CD4-positive, alpha-beta T cell treated with Interleukin-4 for 4 hours (primary cell): Measurements from ENCODE around the gene NFASC.

Experiments used
- DNase-seq: peaks from one replicate; pipeline ENCODE4 v3.0.0-alpha.2; 2020

Gene NFASC

DNA sequence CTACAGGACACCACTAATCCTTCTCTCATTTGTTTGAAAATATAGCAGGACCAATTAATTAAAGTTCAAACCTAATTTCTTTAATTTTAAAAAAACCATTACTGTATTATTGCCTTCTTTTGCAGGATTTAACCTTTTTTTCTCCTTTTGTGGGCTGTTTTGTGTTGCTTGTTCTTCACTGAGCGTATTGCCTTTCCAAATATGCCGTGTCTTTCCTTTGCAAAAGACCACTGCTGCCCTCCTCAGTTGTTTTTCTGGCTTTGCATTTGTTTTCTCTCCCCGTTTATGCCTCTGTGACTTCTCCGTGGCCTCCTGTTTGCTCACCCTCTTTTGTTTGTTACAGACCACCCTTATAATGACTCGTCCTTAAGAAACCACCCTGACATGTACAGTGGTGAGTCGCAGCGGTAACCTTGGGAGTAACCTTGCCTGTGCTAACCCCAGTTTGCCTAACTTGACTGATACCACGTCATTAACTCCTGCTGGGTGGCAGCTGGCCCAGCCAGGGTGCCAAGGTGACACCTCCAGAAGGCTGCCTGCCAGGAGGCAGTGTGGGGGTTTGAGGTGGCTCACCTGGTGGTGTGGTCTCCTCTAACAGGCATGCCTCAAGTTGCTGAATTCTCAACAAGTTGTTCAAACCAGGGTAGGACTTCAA is 91.2 kb downstream of the NFASC start:
- DNase-seq, result no peak

- DNase-seq, result no peak
Measured at GRCh38 chr1:204962742-204963632, 92.3 kb downstream of the NFASC start.

- no peak for DNase-seq
Measured at GRCh38 chr1:204967451-204967850, 96.8 kb downstream of the NFASC start.

DNA sequence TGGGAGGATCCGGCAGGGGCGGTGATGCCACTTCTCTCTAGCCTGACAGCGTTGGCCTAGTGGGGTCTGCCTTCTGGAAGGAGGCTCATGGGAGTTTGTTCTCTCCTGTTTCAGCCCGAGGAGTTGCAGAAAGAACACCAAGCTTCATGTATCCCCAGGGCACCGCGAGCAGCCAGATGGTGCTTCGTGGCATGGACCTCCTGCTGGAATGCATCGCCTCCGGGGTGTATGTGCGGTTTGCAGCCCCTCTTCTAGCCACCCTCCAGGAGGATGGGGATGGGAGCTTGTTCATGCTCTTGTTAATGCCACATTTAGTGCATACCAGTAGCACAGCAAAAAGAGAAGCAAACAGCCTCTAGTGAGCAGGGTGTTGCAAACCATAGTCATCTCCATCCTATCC is 97.5 kb downstream of the NFASC start:
- no peak for DNase-seq

DNA sequence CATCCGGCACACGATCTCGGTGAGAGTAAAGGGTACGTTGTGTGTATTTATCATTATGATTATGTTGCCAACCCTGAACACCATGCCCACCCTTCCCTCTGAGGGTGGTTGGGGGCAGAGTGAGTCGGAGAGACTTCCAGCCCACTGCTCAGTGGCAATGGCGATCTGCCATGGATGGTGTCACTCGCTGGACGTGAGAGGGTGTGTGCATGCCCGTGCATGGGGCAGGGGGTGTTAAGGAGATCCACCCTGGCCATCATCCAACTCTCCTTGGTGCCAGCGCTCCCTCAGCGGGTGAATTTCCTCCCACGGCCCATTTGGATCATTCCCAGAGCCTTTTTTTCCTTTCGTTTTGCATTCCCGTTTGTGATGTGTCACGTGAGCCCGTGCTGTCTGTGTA is 98.3 kb downstream of the NFASC start:
- no peak for DNase-seq

DNA sequence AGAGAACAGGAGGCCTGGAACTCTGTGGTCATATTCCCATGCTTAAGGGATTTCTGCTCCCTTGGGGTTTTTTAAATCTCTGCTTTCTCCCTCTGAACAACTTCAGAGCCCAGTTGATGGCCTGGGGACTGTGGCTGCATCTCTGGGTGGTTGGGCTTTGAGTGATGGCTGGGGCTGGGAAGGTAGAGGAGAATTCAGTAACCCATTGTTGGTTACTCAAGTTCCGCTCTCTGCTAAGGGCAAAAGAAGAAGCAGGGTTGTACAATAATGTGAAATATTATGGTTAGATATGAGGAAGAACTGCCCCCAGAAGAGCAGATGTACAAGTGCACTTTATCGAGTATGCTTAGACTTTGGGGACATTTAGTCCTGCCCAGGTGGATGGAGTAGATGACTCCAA is 100.3 kb downstream of the NFASC start:
- no peak for DNase-seq

- DNase-seq, result no peak
Measured at GRCh38 chr1:204971517-204972336, 101.1 kb downstream of the NFASC start.

- no peak for DNase-seq
Measured at GRCh38 chr1:204972426-204972825, 101.8 kb downstream of the NFASC start.

- DNase-seq, result no peak
Measured at GRCh38 chr1:204973449-204973848, 102.8 kb downstream of the NFASC start.

GRCh38 chr1:204974327-204974726 is 103.7 kb downstream of the NFASC start:
- DNase-seq, result no peak

DNA sequence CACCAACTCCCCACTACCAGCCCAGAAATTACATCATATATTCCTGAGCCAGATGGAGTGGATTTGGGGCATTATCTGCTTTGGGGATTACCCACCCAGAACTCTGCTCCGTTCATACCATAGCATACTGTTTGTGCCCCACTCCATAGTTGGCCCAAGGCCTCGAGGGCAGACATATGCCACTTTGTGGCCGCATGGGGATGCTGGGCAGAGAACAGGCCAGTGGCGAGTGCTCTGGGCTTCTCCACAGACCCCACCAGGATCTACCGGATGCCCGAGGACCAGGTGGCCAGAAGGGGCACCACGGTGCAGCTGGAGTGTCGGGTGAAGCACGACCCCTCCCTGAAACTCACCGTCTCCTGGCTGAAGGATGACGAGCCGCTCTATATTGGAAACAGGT is 104.4 kb downstream of the NFASC start:
- DNase-seq, result no peak

DNA sequence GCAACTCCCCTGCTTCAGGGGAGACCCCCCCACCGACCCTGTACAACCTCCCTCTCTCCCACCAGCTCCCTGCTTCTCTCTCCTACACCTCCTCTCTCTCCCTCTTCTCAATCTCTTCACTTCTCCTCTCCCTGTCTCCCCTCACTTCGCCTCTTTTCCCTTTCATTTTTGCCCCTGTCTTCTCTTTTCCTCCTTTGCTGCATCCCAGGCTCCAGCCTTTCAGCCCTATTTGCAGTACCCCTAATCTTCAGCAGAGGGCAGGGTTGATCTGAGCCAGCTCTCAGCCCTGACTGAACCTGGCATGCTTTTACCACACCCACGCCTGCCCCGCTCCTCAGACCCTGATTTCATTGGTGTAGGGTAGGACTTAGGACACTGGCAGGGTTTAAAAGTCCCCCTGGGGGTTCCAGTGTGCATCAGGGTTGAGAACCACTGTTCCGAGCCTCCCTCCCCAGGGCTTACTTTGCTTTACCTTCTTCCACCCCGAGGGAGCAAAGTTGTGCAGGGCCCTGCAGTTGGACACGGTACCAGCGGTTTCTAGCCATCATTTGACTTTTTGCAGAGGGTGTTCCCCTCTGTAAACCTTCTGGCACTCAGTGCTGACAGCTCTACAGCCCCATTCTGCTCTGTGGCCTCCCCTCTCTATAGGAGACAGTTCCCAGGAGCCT is 105.0 kb downstream of the NFASC start:
- peak; percentile 23 for DNase-seq

DNA sequence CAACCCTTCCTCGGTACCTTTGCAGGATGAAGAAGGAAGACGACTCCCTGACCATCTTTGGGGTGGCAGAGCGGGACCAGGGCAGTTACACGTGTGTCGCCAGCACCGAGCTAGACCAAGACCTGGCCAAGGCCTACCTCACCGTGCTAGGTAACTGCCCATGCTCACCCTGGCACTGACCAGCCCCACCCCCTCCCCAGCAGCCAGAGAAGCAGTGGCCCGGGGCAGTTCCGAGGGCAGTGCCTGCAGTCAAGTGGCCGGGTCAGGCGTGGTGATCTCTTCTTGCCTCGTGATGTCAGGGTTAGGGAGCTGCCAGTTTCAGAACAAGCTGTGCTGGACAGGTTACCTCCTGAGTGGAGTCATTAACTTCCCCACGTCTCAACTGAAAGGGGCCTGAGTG is 106.0 kb downstream of the NFASC start:
- no peak for DNase-seq

DNA sequence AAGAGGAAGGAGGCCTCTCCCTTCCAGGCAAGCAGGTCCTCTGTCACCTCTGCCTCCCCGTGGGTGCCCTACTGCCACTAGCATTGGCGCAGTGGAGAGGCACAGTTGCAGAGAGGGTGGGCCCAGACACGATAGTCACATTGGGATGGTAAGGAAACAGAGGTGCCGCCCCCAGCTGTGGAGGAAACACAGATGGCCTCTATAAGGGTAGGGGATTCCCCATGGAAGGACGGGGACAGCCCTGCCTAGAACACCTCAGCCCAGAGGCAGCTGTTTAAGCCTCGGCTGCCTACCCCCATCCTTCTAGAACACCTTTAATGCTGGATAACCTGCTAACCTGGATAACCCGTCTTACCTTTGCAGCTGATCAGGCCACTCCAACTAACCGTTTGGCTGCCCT is 106.7 kb downstream of the NFASC start:
- DNase-seq, result no peak

GRCh38 chr1:204978782-204979181 is 108.1 kb downstream of the NFASC start:
- DNase-seq, result no peak

- no peak for DNase-seq
Measured at GRCh38 chr1:204979306-204979705, 108.6 kb downstream of the NFASC start.

DNA sequence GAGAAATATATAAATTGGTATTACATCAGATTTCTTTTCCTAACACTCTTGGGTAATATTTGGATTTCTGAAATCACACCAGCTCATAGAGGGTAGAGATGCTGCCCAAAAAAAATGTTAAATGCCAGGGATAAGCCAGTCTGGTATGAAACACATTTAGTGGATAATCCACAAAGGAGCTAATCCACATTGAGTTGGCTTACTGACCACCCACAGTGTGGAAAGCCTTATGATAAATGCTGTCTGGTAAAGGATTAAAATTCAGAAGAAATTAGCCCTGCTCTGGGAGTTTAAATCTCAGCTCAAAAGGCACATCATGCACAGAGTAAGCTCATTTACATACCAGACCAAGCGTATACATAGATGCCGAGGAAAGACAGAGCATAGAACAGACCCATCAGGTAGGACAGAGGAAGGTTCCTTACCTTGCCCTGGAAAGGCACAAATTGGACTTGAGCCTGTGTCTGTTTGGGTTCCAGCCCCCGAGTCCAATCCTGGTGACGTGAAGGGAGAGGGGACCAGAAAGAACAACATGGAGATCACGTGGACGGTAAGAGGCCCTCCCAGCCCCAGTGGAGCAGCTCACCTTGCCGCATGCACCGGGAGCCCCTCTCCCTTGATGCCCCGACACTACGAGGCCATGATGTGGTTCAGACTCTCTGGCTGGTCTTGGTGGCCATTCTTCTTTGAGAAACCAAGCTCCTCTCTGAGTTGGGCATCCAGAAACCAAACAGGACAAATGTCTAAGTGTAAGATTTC is 109.4 kb downstream of the NFASC start:
- no peak for DNase-seq

GRCh38 chr1:204980840-204981405 is 110.3 kb downstream of the NFASC start:
- DNase-seq, result no peak

- no peak for DNase-seq
Measured at GRCh38 chr1:204983136-204983535, 112.5 kb downstream of the NFASC start.

- no peak for DNase-seq
Measured at GRCh38 chr1:204983881-204984280, 113.2 kb downstream of the NFASC start.

- DNase-seq, result no peak
Measured at GRCh38 chr1:204984499-204984898, 113.8 kb downstream of the NFASC start.

GRCh38 chr1:204986181-204986580 is 115.5 kb downstream of the NFASC start:
- no peak for DNase-seq
